ENCODE results near the gene ITSN1.

DNA sequence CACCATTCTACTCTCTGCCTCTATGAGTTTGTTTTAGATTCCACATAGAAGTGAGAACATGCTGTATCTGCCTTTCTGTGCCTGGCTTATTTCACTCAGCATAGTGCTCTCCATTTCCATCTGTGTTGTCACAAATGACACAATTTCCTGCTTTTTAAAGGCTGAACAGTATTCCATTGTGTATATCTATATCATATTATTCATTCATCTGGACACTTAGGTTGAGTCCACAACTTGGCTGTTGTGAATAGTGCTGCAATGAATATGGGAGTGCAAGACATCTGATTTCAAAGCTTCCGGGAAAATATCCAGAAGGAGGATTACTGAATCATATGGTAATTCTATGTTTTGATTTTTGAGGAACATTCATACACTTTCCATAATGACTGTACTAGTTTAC, 33.7 kb upstream of the ITSN1 start:
- TF ChIP-seq, protein P1, sequence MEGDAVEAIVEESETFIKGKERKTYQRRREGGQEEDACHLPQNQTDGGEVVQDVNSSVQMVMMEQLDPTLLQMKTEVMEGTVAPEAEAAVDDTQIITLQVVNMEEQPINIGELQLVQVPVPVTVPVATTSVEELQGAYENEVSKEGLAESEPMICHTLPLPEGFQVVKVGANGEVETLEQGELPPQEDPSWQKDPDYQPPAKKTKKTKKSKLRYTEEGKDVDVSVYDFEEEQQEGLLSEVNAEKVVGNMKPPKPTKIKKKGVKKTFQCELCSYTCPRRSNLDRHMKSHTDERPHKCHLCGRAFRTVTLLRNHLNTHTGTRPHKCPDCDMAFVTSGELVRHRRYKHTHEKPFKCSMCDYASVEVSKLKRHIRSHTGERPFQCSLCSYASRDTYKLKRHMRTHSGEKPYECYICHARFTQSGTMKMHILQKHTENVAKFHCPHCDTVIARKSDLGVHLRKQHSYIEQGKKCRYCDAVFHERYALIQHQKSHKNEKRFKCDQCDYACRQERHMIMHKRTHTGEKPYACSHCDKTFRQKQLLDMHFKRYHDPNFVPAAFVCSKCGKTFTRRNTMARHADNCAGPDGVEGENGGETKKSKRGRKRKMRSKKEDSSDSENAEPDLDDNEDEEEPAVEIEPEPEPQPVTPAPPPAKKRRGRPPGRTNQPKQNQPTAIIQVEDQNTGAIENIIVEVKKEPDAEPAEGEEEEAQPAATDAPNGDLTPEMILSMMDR (IDR thresholded peaks at IDR 0.05): no peak
- TF ChIP-seq POLR2A (IDR thresholded peaks at IDR 0.05): no peak
